A673 (cell line): ENCODE data around the gene HOXA4. TPM values are rescaled to one million over a fixed set of nuclear protein-coding genes. Genes with fewer than 3 reads are reported as not detected.

Experiments used
- BruUV-seq: library from RNA; stranded (reverse); fragments of 400-500 nt; replicated peaks from 2 replicates; lab custom pipeline; 2021; lab: Mats Ljungman, UMichigan
- CTCF ChIA-PET: fragments of 300-600 bp; sonication (Branson Sonifier 250); formaldehyde crosslinking; loops from one replicate; lab custom pipeline; 2022; ENCODE audit warnings: antibody characterized with exemption; lab: Charles Lee
- POLR2A ChIA-PET: fragments of 300-600 bp; sonication (Branson Sonifier 250); formaldehyde crosslinking; loops from one replicate; lab custom pipeline; 2022; ENCODE audit warnings: antibody characterized with exemption; ENCODE audit not compliant: low non-redundant PET; lab: Charles Lee
- DNase-seq: peaks from one replicate; pipeline ENCODE4 v3.0.0-alpha.2; 2015; ENCODE audit warnings: low spot score
- H3K27ac ChIP-seq: fragments of 200-600 bp; sonication (generic); 2 replicates; pipeline ENCODE4 v1.5.1; 2016; ENCODE audit warnings: mixed run types, low read depth, mild to moderate bottlenecking, mixed read lengths, antibody characterized with exemption, low read length; ENCODE audit not compliant: poor library complexity, severe bottlenecking
- H3K27me3 ChIP-seq: fragments of 200-600 bp; sonication (generic); replicated peaks from 2 replicates; pipeline ENCODE4 v1.6.1; 2017; ENCODE audit warnings: mixed run types, low read depth, mild to moderate bottlenecking, mixed read lengths, antibody characterized with exemption, low read length; ENCODE audit not compliant: insufficient read depth, poor library complexity
- H3K36me3 ChIP-seq: fragments of 200-600 bp; sonication (generic); 2 replicates; pipeline ENCODE4 v1.6.1; 2016; ENCODE audit warnings: mixed run types, mild to moderate bottlenecking, mixed read lengths, antibody characterized with exemption, low read length; ENCODE audit not compliant: insufficient read depth, poor library complexity, severe bottlenecking
- H3K4me1 ChIP-seq: fragments of 200-600 bp; sonication (generic); 2 replicates; pipeline ENCODE4 v1.6.1; 2017; ENCODE audit warnings: mixed run types, mild to moderate bottlenecking, mixed read lengths, antibody characterized with exemption, low read length; ENCODE audit not compliant: insufficient read depth, poor library complexity, severe bottlenecking
- H3K4me3 ChIP-seq: fragments of 200-600 bp; sonication (generic); 2 replicates; pipeline ENCODE4 v1.5.1; 2016; ENCODE audit warnings: low read depth, mixed run types, mild to moderate bottlenecking, mixed read lengths, low read length; ENCODE audit not compliant: poor library complexity, severe bottlenecking
- H3K9me3 ChIP-seq: fragments of 200-600 bp; sonication (generic); 2 replicates; pipeline ENCODE4 v1.6.1; 2016; ENCODE audit warnings: mixed run types, low read depth, mild to moderate bottlenecking, mixed read lengths, antibody characterized with exemption, low read length; ENCODE audit not compliant: poor library complexity, severe bottlenecking
- EZH2 ChIP-seq: fragments of 200-600 bp; sonication (generic); IDR thresholded peaks from 2 replicates; pipeline ENCODE4 v1.6.1; 2017; ENCODE audit warnings: borderline replicate concordance, low read depth, mild to moderate bottlenecking, mixed read lengths, antibody characterized with exemption, low read length; ENCODE audit not compliant: poor library complexity, severe bottlenecking
- intact Hi-C: fragments of 100-400 bp; cut with micrococcal nuclease; formaldehyde crosslinking; loops from one replicate; pipeline ENCODE4 v1.10.0; 2022; ENCODE audit not compliant: unreplicated experiment
- total RNA-seq: library from RNA; stranded (reverse); gene quantifications from 2 replicates; pipeline ENCODE4 v1.2.3, GENCODE V29; 2021
- TF ChIP-seq, protein P1 (sequence below): fragments of 300-800, 200-600 bp; sonication (generic); conservative IDR thresholded peaks from 2 replicates; pipeline ENCODE4 v1.5.1; 2017; ENCODE audit warnings: low read depth, mild to moderate bottlenecking, antibody characterized with exemption, low read length, moderate library complexity, mixed read lengths

The HOXA4 gene
- total RNA-seq, 1 experiment from 2014 or later: not detected

DNA sequence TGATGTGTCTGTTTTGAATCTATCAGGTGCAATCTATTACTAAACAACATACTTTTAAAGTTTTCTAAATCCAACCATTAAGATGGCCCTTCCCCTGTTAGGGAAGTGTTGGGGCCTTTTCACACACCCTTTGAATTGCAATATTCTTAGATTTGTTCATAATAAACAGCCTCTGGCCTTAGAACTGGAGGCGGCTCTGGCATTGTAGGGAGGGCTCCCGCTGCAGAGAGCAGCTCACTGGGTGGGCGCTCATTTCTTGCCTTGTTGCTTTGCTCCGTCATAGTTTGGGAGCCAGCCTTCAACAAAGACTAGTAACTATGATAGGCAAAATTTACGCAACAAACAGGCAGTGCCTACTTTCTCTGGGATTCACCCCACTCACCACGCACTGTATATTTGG, 47.8 kb upstream of the HOXA4 start:
- Histone ChIP-seq H3K4me1 (peaks cover 5% of the 10 kb centered on the region), H3K27ac (no peak overlapping the region), H3K4me3 (no peak overlapping the region), H3K36me3 (no peaks in the 10 kb centered on the region), H3K27me3 (peaks cover 95% of the 10 kb centered on the region), H3K9me3 (no peaks in the 10 kb centered on the region)
- no TSS peak for BruUV-seq
- ChIA-PET POLR2A (no interaction called here), CTCF (interaction anchor here (0.5 to 0.6 kb wide), 2 partner anchors 498 to 810 kb away, joined by 3 to 5 read pairs; no protein-coding TSS in a partner anchor)
- no peak for DNase-seq
- intact Hi-C loops: no loop called here
- TF ChIP-seq, protein P1, sequence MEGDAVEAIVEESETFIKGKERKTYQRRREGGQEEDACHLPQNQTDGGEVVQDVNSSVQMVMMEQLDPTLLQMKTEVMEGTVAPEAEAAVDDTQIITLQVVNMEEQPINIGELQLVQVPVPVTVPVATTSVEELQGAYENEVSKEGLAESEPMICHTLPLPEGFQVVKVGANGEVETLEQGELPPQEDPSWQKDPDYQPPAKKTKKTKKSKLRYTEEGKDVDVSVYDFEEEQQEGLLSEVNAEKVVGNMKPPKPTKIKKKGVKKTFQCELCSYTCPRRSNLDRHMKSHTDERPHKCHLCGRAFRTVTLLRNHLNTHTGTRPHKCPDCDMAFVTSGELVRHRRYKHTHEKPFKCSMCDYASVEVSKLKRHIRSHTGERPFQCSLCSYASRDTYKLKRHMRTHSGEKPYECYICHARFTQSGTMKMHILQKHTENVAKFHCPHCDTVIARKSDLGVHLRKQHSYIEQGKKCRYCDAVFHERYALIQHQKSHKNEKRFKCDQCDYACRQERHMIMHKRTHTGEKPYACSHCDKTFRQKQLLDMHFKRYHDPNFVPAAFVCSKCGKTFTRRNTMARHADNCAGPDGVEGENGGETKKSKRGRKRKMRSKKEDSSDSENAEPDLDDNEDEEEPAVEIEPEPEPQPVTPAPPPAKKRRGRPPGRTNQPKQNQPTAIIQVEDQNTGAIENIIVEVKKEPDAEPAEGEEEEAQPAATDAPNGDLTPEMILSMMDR: no peak
- TF ChIP-seq EZH2: no peak

DNA sequence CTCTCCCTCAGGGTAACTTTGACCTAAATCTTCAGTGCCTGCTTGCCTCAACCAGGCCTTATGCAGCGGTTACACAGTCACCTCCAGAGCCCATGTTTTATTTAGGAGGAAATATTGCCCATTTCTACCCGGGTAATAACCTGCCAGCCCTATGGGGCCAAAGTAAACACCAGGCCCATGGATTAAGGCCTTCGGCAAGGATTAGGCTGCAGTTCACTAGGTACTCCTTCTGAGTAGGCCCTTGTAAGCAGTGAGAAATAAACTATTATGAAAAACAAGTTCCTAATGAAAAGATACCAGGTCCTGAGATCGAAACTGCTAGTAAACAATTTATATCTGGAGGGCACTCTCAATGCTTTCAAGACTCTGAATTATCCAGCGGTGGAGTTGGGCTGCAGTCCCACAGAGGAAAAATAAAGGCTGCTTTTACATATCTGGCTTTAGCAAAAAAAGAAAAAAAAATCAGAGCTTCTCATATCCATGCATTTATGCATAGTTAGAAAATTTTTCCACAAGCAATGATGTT, 47.3 kb upstream of the HOXA4 start:
- Histone ChIP-seq H3K27me3 (peaks cover 95% of the 10 kb centered on the region), H3K9me3 (no peaks in the 10 kb centered on the region), H3K36me3 (no peaks in the 10 kb centered on the region), H3K4me3 (no peak overlapping the region), H3K27ac (no peak overlapping the region), H3K4me1 (peaks cover 7% of the 10 kb centered on the region)
- ChIA-PET CTCF (no interaction called here), POLR2A (no interaction called here)
- BruUV-seq: no TSS peak
- no peak for DNase-seq
- intact Hi-C loops: no loop called here
- TF ChIP-seq EZH2: no peak
- TF ChIP-seq, protein P1: no peak

DNA sequence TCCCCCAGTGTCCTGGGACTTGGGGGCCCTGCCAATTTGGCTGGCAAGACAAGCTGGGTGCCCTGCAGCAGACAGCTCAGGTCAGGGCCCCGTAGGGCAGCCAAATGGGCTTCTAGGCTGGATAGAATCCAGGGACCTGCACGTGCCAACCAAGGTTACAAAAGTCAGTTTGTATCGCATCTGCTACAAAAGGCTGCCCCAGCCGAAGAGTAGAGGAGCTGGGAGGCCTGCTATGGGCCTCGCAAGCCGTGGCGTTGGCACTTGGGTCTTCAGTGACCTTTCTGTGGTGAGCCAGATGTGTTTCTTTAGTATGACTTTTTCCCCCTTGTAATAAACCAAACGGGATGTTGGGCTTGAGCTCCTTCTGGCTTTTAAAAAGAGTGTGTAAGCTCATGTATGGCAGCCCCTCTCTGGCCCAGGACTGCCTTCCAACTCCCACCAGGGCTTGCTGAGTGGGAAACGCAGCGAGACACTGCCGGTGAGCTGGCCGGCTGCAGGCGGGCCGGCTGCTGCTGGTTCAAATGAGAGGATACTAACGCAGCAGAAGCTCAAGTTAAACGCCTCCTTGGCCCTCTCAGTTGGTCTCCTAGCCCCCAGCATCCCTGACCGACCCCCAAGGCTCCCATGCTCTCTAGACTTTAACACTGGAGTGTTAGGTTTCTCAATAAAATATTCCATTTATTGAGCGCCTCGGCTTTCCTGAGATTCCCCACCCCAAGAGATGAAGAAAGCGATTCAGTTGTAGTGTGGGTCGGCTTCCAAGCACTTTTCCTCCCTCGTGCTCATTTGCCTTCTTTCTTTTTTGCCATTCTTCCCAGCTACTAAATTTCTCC, 46.6 kb upstream of the HOXA4 start:
- intact Hi-C loops: no loop called here
- H3K27me3 ChIP-seq: peaks cover 95% of the 10 kb centered on the region
- peaks cover 7% of the 10 kb centered on the region for H3K4me1 ChIP-seq
- no peak overlapping the region for H3K27ac ChIP-seq
- H3K9me3 ChIP-seq: no peaks in the 10 kb centered on the region
- H3K4me3 ChIP-seq: no peak overlapping the region
- TF ChIP-seq EZH2: no peak
- TF ChIP-seq, protein P1: no peak
- DNase-seq: no peak
- ChIA-PET CTCF (no interaction called here), POLR2A (no interaction called here)
- BruUV-seq: no TSS peak
- no peaks in the 10 kb centered on the region for H3K36me3 ChIP-seq
